ENCODE results near the gene CTRB1.

DNA sequence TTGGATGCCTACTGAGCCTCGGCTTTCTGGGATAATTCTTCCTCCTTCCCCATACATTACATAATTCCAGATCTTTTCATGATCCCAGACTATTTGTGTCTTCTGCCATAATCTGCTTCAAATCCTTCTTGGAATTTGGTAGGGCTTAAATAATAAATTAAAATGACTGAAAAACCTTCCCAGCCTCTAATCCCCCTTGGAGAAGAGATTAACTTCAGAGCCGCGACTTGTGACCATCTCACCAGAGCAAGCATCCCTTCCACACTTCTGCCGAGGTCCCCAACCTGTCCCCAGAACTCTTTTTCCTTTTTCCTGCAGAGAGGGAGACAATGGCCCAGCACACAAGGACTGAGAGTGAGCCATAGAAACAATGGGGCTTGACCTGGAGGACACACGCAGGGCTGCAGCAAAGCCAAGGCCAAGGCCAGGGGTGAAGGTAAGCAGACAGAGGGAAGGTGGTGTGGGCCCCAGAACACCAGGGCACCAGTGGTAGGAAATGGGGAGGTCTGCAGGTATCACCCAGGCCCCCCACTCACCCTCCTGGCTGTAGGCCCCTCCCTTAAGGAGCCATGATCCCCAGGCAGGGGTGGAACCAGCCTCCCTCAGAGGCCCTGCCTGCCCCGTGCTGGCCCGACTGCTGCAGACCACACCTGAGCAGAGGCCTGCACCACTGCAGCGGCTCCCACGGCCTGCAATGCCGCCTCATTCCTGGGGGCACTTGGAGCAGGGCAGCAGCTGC is 42.2 kb downstream of the CTRB1 start:
- TF ChIP-seq, protein P1, sequence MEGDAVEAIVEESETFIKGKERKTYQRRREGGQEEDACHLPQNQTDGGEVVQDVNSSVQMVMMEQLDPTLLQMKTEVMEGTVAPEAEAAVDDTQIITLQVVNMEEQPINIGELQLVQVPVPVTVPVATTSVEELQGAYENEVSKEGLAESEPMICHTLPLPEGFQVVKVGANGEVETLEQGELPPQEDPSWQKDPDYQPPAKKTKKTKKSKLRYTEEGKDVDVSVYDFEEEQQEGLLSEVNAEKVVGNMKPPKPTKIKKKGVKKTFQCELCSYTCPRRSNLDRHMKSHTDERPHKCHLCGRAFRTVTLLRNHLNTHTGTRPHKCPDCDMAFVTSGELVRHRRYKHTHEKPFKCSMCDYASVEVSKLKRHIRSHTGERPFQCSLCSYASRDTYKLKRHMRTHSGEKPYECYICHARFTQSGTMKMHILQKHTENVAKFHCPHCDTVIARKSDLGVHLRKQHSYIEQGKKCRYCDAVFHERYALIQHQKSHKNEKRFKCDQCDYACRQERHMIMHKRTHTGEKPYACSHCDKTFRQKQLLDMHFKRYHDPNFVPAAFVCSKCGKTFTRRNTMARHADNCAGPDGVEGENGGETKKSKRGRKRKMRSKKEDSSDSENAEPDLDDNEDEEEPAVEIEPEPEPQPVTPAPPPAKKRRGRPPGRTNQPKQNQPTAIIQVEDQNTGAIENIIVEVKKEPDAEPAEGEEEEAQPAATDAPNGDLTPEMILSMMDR (IDR thresholded peaks at IDR 0.05; ENCODE audit: poor library complexity), result no peak
- TF ChIP-seq EZH2 (IDR thresholded peaks at IDR 0.05; ENCODE audit: borderline replicate concordance), result no peak

All from hepatocyte (in vitro differentiated cells).